ENCODE measurements around the gene PRR3.
"Not testable (repeated sequence)": the region's sequence is repeated elsewhere in the genome, so short reads cannot be mapped to it uniquely, and the experiment has no call there.

The PRR3 gene

DNA sequence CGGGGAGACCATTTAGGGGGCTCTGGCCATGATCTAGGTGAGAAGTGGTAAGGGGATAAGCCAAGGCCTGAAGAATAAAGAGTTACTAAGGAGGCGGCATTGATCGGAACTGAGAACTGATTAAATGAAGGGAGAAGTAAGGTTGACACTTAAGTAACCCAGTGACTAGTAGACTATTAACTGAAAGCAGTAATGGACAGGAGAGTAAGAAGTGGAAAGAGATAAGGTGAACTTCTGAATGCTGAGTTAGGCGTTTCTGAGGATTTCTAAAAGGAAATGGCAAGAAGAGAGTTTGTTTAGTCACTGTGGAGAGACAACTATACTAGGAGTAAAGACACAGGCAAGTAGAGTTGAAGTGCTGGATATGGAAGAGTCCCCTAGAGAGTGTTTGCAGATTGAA lies 16.0 kb downstream of the PRR3 start:
- FAIRE-seq: no peak

GRCh38 chr6:30578051-30578450 lies 21.0 kb downstream of the PRR3 start:
- FAIRE-seq: no peak

- no peak for FAIRE-seq
Observed at GRCh38 chr6:30583921-30584320, 26.8 kb downstream of the PRR3 start.

DNA sequence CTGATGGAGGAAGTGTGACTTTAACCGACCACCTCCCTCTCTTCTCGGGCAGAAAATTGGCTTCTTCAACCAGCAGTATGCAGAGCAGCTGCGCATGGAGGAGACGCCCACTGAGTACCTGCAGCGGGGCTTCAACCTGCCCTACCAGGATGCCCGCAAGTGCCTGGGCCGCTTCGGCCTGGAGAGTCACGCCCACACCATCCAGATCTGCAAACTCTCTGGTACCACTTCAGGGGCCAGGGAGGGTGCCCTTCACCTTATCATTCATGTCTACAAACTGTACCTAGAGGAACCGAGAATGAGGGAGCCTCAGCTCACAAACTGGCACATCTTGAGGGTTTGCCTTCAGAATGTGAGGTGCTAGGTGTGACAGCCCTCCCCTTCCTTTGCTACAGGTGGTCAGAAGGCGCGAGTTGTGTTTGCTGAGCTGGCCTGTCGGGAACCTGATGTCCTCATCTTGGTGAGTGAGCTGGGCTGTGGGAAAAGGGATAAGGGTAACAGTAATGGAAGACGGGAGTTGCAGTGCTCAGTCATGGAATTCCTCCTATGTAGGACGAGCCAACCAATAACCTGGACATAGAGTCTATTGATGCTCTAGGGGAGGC lies 32.8 kb downstream of the PRR3 start:
- FAIRE-seq: no peak

- FAIRE-seq: no peak
Observed at GRCh38 chr6:30590509-30590908, 33.4 kb downstream of the PRR3 start.

DNA sequence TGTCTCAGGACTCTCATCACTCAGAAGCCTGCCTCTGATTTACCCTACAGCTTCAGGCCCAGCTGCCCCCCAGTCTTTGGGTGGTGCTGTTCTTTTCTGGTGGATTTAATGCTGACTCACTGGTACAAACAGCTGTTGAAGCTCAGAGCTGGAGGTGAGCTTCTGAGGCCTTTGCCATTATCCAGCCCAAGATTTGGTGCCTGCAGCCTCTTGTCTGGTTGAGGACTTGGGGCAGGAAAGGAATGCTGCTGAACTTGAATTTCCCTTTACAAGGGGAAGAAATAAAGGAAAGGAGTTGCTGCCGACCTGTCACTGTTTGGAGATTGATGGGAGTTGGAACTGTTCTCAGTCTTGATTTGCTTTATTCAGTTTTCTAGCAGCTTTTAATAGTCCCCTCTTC lies 33.9 kb downstream of the PRR3 start:
- FAIRE-seq: no peak

DNA sequence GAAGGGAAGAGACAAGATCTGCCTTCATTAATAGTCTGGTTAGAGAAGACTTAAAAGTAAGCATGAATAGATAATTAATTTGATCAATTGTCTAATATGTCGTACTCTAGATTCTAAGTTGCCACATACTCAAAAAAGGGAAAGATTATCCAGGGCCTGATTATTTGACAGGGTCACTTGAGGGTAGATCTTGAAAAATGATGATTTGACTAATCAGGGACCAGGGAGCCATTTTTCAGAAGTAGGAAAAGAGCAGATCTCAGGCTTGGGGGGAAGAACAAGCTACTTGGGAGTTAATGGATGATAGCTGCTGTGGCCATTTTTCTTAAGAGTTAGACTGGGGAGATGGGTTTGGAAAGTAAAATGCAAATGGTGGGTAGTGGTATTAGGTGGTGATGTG lies 35.2 kb downstream of the PRR3 start:
- no peak for FAIRE-seq

DNA sequence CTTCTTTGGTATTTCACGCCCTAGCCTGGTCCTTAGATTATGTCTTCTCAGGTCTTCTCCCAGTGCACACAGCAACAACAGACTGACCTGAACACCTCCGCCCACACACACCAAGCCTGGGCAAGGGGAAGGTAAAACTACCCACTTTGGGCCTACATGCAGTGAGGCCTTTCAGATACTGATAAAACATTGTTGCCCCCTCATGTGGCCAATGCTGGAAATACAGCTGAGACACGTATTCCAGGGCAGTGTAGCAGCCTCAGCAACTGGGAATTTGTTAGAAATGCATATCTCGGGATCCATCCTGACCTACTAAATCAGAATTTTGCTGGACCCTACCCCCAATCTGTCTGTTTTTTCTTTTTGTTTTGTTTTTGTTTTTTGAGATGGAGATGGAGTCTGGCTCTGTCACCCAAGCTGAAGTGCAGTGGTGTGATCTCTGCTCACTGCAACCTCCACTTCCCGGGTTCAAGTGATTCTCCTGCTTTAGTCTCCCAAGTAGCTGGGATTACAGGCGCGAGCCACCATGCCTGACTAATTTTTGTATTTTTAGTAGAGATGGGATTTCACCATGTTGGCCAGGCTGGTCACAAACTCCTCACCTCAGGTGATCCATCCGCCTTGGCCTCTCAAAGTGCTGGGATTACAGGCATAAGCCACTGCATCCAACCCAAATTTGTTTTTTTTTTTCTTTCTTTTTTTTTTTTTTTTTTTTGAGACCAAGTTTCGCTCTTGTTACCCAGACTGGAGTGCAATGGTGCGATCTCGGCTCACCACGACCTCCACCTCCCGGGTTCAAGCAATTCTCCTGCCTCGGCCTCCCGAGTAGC lies 40.4 kb downstream of the PRR3 start:
- not testable (repeated sequence) for FAIRE-seq

- FAIRE-seq: no peak
Observed at GRCh38 chr6:30598912-30599624, 42.0 kb downstream of the PRR3 start.

DNA sequence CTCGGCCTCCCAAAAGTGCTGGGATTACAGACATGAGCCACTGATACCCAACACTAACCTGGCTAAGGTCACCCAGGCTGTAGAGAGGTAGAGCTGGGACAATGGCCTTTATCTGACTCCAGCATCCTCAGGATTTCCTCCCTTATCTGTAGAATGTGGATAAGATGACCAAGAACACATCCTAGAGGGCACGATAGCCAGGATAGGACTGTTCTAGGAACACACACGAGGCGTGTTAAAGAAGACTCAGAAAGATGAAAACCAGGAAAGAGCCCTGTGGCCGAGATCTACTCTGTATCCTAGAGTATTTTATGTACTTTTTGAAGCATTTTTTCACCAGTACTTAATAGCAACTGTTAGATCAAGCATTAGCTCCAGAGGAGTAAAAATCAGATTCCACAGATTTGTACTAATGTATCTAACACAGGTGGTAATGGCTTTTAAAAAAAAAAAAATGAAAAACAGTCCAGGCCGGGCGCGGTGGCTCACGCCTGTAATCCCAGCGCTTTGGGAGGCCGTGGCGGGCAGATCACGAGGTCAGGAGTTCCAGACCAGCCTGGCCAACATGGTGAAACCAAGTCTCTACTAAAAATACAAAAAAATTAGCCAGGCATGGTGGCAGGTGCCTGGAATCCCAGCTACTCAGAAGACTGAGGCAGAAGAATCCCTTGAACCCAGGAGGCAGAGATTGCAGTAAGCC lies 42.7 kb downstream of the PRR3 start:
- FAIRE-seq: no peak

GRCh38 chr6:30600451-30600961 lies 43.4 kb downstream of the PRR3 start:
- no peak for FAIRE-seq

DNA sequence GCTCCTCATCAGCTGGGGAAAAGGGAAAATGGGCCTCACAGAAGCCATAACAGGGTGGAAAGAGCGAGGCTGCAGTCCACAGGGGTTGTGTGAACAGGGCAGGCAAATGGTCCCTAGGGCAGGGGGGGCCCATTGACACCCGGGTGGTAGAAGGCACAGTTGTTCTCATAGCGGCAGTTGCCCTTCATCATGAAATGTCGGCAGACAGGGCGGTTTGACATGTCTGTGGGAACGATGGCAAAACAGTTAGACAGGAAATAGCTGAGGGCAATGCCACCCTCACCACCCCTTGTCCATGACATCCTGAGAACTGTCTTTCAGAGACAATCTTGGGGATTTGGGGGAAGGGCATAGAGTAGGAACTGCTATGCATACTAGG lies 44.3 kb downstream of the PRR3 start:
- FAIRE-seq: no peak

GRCh38 chr6:30601815-30602641 lies 44.9 kb downstream of the PRR3 start:
- no peak for FAIRE-seq

DNA sequence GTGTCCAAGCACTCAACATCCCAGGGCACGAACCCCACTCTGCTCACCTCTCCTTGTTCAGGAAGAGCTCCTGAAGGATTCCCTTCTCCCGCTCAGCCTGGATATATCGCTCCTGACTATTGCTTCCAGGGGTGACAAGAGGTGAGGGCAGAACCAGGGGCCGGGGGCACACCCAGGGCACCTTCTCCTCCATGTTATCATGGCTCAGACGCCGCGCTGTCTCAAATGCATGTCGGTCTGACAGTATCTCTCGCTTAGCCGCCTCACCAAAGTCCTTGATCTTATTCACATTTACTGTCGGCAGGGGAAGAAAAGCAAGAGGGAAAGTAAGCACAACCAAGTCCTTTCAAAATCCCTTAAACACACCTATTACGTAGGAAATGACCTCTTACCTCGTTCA lies 46.9 kb downstream of the PRR3 start:
- no peak for FAIRE-seq

DNA sequence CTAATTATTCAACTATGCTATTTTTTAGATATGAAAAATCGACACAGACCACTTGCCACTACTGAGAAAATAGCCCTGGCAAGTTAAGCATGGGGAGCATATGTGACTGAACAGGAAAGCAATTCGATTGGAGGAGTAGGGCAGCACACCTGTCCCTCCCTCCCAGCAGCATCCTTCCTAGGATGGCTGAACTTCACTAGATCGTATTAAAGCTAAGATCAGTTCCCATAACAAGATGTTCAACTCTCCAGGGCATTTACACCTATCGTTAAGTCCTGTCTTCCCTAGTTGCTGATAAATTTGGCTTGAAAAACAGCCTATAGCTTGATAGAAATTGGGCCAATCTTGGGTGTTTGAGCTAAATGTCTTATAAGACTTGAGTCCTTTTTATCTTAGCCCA lies 53.0 kb downstream of the PRR3 start:
- FAIRE-seq: no peak

- FAIRE-seq: no peak
Observed at GRCh38 chr6:30611150-30611855, 54.2 kb downstream of the PRR3 start.

GRCh38 chr6:30611856-30612194 lies 54.7 kb downstream of the PRR3 start:
- FAIRE-seq: no peak

GRCh38 chr6:30612213-30612612 lies 55.1 kb downstream of the PRR3 start:
- FAIRE-seq: no peak

- no peak for FAIRE-seq
Observed at GRCh38 chr6:30612687-30613248, 55.7 kb downstream of the PRR3 start.
